NCI-H2227 treated with DMSO at 0.1 percent for 48 hours (cell line): ENCODE data around the gene ACSM3.
A peak's percentile ranks its signal among the peaks of the same experiment; 100 is the strongest.
"Not testable (repeated sequence)": the region's sequence is repeated elsewhere in the genome, so short reads cannot be mapped to it uniquely, and the experiment has no call there.

Source experiments
- DNase-seq: peaks from one replicate; lab custom pipeline; 2025; lab: John Stamatoyannopoulos, UW

The ACSM3 gene

GRCh38 chr16:20760346-20760745 is 3.5 kb upstream of the ACSM3 start:
- DNase-seq = no peak

- no peak for DNase-seq
These were observed 2.6 kb upstream of the ACSM3 start for GRCh38 chr16:20761175-20761574.

GRCh38 chr16:20762404-20763123 is 1.2 kb upstream of the ACSM3 start:
- no peak for DNase-seq

GRCh38 chr16:20764448-20764847 is 634 bp downstream of the ACSM3 start:
- not testable (repeated sequence) for DNase-seq

- DNase-seq = no peak
These were observed 1.9 kb downstream of the ACSM3 start for GRCh38 chr16:20765732-20766131.

GRCh38 chr16:20766294-20766693 is 2.5 kb downstream of the ACSM3 start:
- no peak for DNase-seq

GRCh38 chr16:20767577-20767976 is 3.8 kb downstream of the ACSM3 start:
- no peak for DNase-seq

- DNase-seq = no peak
These were observed 4.3 kb downstream of the ACSM3 start for GRCh38 chr16:20768121-20768520.

GRCh38 chr16:20768818-20769217 is 5.0 kb downstream of the ACSM3 start:
- DNase-seq = no peak

- DNase-seq = no peak
These were observed 9.9 kb downstream of the ACSM3 start for GRCh38 chr16:20773679-20774078.

GRCh38 chr16:20774703-20775362 is 11.0 kb downstream of the ACSM3 start:
- peak; percentile 21 for DNase-seq

- no peak for DNase-seq
These were observed 17.9 kb downstream of the ACSM3 start for GRCh38 chr16:20781697-20782096.

- DNase-seq = no peak
These were observed 18.7 kb downstream of the ACSM3 start for GRCh38 chr16:20782470-20782869.

- no peak for DNase-seq
These were observed 20.4 kb downstream of the ACSM3 start for GRCh38 chr16:20784204-20784603.

- no peak for DNase-seq
These were observed 25.3 kb downstream of the ACSM3 start for GRCh38 chr16:20789130-20789529.

- no peak for DNase-seq
These were observed 28.3 kb downstream of the ACSM3 start for GRCh38 chr16:20791923-20792612.

GRCh38 chr16:20798364-20798763 is 34.5 kb downstream of the ACSM3 start:
- no peak for DNase-seq

GRCh38 chr16:20799599-20799998 is 35.8 kb downstream of the ACSM3 start:
- DNase-seq = no peak

- no peak for DNase-seq
These were observed 37.5 kb downstream of the ACSM3 start for GRCh38 chr16:20801278-20801677.

GRCh38 chr16:20803192-20803560 is 39.4 kb downstream of the ACSM3 start:
- no peak for DNase-seq

GRCh38 chr16:20803561-20804214 is 39.9 kb downstream of the ACSM3 start:
- DNase-seq = no peak

- not testable (repeated sequence) for DNase-seq
These were observed 41.9 kb downstream of the ACSM3 start for GRCh38 chr16:20805684-20806167.
